Smooth muscle cell (in vitro differentiated cells): ENCODE data around the gene SMYD3. TPM values are rescaled to one million over a fixed set of nuclear protein-coding genes. Genes with fewer than 3 reads are reported as not detected.

Experiments used
- DNase-seq: peaks from one replicate; lab custom pipeline; 2025; ENCODE audit not compliant: unreplicated experiment; lab: John Stamatoyannopoulos, UW
- H2AFZ ChIP-seq: fragments of 200-600 bp; sonication (generic); 2 replicates; pipeline ENCODE4 v1.6.0; 2016; ENCODE audit warnings: antibody characterized with exemption, low read depth, mild to moderate bottlenecking
- H3F3A ChIP-seq: fragments of 200-600 bp; sonication (generic); 2 replicates; pipeline ENCODE4 v1.6.0; 2017; ENCODE audit warnings: antibody characterized with exemption, low read depth
- H3K27ac ChIP-seq: fragments of 200-600 bp; sonication (generic); 2 replicates; pipeline ENCODE4 v1.5.1; 2016; ENCODE audit warnings: low read depth, mild to moderate bottlenecking
- H3K27me3 ChIP-seq: fragments of 200-600 bp; sonication (generic); 2 replicates; pipeline ENCODE4 v1.6.1; 2016; ENCODE audit warnings: low read depth, mild to moderate bottlenecking
- H3K36me3 ChIP-seq: fragments of 200-600 bp; sonication (generic); 2 replicates; pipeline ENCODE4 v1.5.1; 2016; ENCODE audit warnings: low read depth
- H3K4me1 ChIP-seq: fragments of 200-600 bp; sonication (generic); 2 replicates; pipeline ENCODE4 v1.5.1; 2016; ENCODE audit warnings: low read depth
- H3K4me2 ChIP-seq: fragments of 200-600 bp; sonication (generic); 2 replicates; pipeline ENCODE4 v1.6.0; 2016; ENCODE audit warnings: mild to moderate bottlenecking
- H3K4me3 ChIP-seq: fragments of 200-600 bp; sonication (generic); 2 replicates; pipeline ENCODE4 v1.5.1; 2016; ENCODE audit warnings: mild to moderate bottlenecking
- H3K79me2 ChIP-seq: fragments of 200-600 bp; sonication (generic); 2 replicates; pipeline ENCODE4 v1.6.0; 2016; ENCODE audit warnings: low read depth, mild to moderate bottlenecking
- H3K9ac ChIP-seq: fragments of 200-600 bp; sonication (generic); 2 replicates; pipeline ENCODE4 v1.6.0; 2016; ENCODE audit warnings: low read depth
- H3K9me3 ChIP-seq: fragments of 200-600 bp; sonication (generic); replicated peaks from 2 replicates; pipeline ENCODE4 v1.5.1; 2016; ENCODE audit warnings: low read depth
- H4K20me1 ChIP-seq: fragments of 200-600 bp; sonication (generic); 2 replicates; pipeline ENCODE4 v1.6.0; 2016; ENCODE audit warnings: low read depth
- CTCF ChIP-seq: fragments of 200-600 bp; sonication (generic); IDR thresholded peaks from 2 replicates; pipeline ENCODE4 v1.5.1; 2017; ENCODE audit warnings: borderline replicate concordance, mild to moderate bottlenecking, antibody characterized with exemption; ENCODE audit not compliant: insufficient read depth, poor library complexity, severe bottlenecking
- WGBS: methylation state at CpG from one replicate; pipeline ENCODE4 v1.1.7; 2016; ENCODE audit warnings: low lambda C conversion rate; 5-methylcytosine and 5-hydroxymethylcytosine counted together
- polyA plus RNA-seq: library from polyadenylated mRNA; unstranded; fragments of >200 nt; fragmentation: Nextera tagmentation; extraction: Ambion mirVana; gene quantifications from 2 replicates; pipeline ENCODE4 v1.2.1, GENCODE V29; 2016
- total RNA-seq: library from RNA; depleted of rRNA; stranded (reverse); fragments of >200 nt; gene quantifications from 2 replicates; pipeline ENCODE4 v1.2.3, GENCODE V29; 2014

Gene SMYD3
- total and polyA plus RNA-seq, 2 experiments from 2014 or later, result 162 to 301 TPM

- DNase-seq, result no peak
- no peak overlapping the region for H2AFZ ChIP-seq
- no peak overlapping the region for H3K4me3 ChIP-seq
- H3K79me2 ChIP-seq, result no peaks in the 10 kb centered on the region
- no peaks in the 10 kb centered on the region for H3K27me3 ChIP-seq
- H4K20me1 ChIP-seq, result no peaks in the 10 kb centered on the region
- H3F3A ChIP-seq, result no peaks in the 10 kb centered on the region
- H3K4me1 ChIP-seq, result no peaks in the 10 kb centered on the region
- no peak overlapping the region for H3K9ac ChIP-seq
- H3K4me2 ChIP-seq, result no peak overlapping the region
- 77% methylated on average over 11 of the region's 11 CpGs for WGBS
- H3K27ac ChIP-seq, result peak overlapping the region; percentile 38
- no peak for TF ChIP-seq CTCF
- H3K9me3 ChIP-seq, result no peaks in the 10 kb centered on the region
- H3K36me3 ChIP-seq, result no peaks in the 10 kb centered on the region
Measured at GRCh38 chr1:246176126-246177024, 330.7 kb downstream of the SMYD3 start.

GRCh38 chr1:246170574-246171261 is 336.4 kb downstream of the SMYD3 start:
- H3K4me2 ChIP-seq, result no peak overlapping the region

DNA sequence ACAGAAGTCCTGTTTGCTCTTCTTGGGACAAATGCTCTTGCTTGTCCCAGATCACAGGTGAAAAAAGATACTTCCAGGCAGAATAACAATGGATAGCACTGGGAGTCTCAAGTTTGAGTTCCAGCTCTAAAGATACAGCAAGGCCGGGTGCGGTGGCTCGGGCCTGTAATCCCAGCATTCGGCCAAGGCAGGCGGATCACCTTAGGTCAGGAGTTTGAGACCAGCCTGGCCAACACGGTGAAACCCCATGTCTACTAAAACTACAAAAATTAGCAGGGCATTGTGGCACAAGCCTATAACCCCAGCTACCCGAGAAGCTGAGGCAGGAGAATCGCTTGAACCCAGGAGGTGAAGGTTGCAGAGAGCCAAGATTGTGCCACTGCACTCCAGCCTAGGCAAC is 337.6 kb downstream of the SMYD3 start:
- Histone ChIP-seq H3K27me3 (no peaks in the 10 kb centered on the region), H3K4me3 (no peak overlapping the region), H2AFZ (no peak overlapping the region), H4K20me1 (no peaks in the 10 kb centered on the region), H3K27ac (no peak overlapping the region), H3K79me2 (no peaks in the 10 kb centered on the region), H3K36me3 (no peaks in the 10 kb centered on the region), H3K9ac (no peak overlapping the region), H3F3A (no peaks in the 10 kb centered on the region), H3K9me3 (no peaks in the 10 kb centered on the region), H3K4me1 (no peaks in the 10 kb centered on the region), H3K4me2 (no peak overlapping the region)
- TF ChIP-seq CTCF, result no peak
- no peak for DNase-seq
- 94% methylated on average over 8 of the region's 8 CpGs for WGBS

More at GRCh38 chr1:246170574-246171261, 336.4 kb downstream of the SMYD3 start:
- Histone ChIP-seq H4K20me1 (no peaks in the 10 kb centered on the region), H2AFZ (no peak overlapping the region), H3K27me3 (no peaks in the 10 kb centered on the region), H3K79me2 (no peaks in the 10 kb centered on the region), H3K36me3 (no peaks in the 10 kb centered on the region), H3K4me3 (no peak overlapping the region), H3K9ac (no peak overlapping the region), H3K9me3 (no peaks in the 10 kb centered on the region), H3K4me1 (no peaks in the 10 kb centered on the region), H3F3A (no peaks in the 10 kb centered on the region), H3K27ac (no peak overlapping the region)
- TF ChIP-seq CTCF, result no peak
- WGBS, result 96% methylated on average over 8 of the region's 8 CpGs
- DNase-seq, result no peak
